ENCODE measurements around the gene HOXA2.

HOXA2 gene

DNA sequence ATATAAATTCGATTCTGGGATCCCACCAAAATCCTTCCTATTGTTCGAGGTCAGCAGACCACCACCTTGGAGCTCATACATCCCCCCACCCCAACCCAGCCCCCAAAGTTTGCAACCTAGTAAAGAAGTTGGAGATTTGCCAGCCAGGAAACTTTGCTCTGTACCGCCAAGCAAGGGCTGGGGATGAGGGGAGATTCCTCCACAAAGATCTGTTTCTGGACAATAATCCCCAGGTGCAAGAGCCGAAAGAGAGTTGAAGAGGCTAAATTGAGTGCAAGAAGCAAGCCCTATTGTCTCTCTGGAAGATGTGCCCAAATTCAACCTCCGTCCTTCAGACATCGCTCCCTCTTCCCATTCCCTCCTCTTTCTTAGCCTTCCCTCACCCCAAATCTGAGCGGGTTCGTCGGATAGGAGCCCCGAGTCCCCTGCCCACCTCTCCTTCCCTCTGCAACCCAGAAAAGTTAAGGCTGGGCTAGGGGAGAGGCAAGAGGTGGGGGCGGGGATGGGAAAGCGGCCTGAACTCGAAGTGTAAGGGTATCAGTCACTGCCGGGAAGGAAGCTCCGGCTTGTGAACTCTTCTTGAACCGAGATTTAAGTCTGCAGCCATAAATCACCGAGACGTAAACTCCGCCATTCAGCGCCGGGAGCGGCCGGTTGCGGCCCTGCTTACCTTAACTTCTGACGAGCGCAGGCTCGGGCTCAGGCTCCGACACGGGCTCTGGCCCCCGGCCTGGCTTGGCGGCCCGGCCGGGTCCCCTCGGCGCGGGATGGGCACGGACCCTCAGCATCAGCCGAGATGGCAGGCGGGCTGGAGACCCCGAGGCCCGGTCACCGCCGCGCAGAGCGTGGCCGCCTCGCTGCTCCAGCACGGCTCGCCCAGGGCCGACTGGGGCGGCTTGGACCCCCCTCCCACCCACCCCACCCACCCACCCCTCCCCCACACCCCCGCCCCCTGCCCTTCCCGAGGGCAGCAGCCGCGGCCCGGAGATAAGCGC lies 10.8 kb upstream of the HOXA2 start:
- DNase-seq (ENCODE audit: low read depth in 3 of 3, low spot score in 1 of 3), result no peak

DNA sequence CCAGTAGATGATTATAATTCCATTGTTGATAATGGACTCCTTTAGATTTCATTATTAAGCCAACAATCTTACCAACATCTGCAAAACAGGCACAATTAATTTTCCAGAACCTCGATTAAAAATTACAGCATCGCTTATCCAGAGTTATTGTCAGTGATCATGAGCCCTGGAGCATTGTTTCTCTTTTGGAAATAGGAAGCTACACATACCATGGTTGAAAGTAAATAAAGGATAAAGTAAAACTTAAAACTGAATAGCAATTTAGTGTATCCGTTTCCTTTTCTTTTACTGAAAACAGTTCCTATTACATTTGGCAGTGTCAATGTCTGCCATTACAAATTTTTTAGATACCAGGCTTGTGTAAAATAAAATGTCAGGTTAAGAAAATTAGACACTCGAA lies 9.9 kb upstream of the HOXA2 start:
- DNase-seq (ENCODE audit: low read depth in 3 of 3, low spot score in 1 of 3), result no peak

DNA sequence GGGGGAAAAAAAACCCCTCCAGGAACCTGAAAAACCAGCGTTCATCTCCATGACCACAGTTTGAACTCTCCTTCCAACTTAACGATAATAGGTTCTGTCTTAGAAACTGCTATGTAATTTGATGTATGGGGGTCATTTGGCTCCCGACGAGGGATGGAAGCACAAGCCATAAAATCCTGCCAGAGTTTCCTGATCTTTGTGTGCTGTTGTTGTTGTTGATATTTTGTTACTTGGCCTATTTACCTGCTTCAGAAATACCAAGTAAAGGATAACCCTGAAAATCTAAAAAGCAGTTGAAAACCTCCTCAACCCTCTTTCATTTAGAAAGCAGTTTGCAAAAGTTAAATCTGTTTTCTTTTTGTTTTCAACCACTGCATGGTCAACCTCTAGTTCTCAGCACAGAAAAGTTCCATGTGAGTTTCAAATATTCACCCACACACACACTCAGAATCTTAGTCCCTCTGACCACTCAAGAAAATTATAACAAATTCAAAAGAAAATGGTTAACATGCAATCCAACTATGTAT lies 9.3 kb upstream of the HOXA2 start:
- no peak for DNase-seq (ENCODE audit: low read depth in 3 of 3, low spot score in 1 of 3)

DNA sequence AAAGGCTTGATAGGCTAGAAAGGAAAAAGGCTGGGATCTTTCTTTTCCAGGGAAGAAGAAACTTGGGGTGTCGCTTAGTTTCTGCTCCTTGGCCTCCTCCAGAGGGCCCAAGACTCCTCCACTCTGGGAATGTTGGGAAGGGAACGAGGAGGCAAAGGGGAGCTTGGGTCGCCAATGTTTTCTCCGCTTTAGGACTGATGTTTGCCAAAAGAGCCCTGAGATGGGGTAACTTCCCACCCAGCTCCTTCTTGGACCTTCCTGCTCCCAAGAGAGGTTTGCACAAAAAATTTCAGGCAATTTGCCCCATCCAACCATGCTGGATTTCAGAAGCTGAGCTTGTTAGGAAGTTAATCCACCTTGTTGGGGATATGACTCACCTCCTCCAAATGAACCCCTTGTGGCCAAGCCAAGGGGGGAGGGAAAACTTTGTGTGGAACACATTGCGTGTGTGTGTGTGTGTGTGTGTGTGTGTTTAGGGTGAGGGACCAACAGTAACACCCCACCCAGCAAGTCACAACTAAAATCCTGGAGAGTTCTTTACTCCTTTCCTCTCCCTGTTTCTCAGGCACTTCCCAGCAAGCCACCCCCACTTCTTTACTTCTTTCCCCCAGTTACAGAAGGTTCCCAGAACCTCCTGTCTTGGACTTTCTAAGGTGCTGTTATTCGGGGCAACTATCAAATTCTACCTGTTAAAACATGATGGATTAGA lies 8.7 kb upstream of the HOXA2 start:
- no peak for DNase-seq (ENCODE audit: low read depth in 3 of 3, low spot score in 1 of 3)

DNA sequence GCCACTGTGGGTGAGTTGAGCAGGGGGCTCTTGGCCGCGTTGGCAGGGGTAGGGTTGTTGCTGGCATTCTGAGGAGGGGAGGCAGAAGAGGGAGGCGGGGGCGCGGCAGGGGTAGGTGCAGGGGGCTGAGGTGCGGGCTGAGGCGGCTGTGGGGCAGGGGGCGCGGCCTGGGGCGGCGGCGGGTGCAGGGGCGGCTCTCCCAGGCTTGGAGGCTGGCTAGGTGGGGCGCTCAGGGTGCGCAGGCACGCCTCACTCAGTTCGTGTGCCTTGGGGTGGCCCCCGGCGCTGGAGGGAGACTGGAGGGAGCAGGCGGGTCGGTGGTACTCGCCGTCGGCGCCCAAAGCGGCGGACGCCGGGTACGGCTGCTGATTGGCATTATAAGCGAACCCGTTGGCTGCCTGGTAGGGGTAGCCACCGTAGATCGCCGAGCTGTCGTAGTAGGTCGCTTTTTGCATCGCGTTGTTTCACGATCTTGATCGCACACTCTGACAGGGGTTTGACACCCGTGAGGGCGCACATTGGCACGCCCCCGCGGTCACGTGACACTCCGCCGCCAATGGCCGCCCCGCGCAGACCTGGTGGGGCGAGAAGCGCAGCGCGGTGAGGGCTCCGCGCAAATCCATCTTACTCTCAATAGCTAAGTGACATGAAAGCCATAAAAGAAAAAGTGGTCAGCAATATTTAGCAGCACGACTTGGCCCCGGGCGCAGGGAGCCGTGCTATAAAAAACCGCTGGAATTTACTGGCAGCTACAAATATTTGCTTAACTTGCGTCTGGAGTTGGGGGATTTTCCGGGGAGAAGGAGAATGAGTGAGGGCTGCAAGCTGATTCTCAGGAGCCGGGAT lies 7.9 kb upstream of the HOXA2 start:
- no peak for DNase-seq (ENCODE audit: low read depth in 3 of 3, low spot score in 1 of 3)

DNA sequence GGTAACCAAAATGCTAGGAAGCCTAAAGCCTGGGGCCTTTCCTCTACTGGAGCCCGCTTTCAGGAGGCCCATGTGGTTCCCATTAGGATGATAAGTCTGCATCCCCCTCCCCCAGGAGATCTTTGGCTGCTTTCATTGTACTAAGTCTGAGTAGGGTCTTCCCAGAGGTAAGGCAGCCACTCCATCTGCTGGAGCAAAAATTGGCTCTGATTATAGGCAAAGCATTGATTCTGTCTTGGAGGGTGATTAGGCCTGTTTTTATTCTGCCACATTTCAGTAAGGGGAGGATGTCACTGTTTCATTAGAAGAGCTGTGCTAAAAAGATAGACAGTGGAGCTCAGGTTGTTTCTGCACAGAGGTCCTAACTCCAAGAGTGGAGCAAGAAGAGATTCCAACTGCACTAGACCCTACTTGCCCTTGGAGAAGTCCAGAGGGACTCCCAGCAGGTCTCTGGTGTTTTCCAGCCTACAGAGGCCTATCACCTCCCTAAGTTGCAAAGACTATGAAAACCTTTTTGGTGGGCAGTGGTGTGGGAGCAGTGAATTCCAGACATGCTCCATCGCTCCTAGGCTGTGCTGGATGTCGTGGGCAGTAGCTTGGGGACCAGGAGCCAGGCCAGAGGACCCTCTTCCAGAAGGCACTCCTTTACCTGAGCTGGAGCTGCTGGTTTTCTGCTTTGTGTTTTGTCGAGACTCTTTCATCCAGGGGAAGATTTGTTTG lies 7.1 kb upstream of the HOXA2 start:
- no peak for DNase-seq (ENCODE audit: low read depth in 3 of 3, low spot score in 1 of 3)

DNA sequence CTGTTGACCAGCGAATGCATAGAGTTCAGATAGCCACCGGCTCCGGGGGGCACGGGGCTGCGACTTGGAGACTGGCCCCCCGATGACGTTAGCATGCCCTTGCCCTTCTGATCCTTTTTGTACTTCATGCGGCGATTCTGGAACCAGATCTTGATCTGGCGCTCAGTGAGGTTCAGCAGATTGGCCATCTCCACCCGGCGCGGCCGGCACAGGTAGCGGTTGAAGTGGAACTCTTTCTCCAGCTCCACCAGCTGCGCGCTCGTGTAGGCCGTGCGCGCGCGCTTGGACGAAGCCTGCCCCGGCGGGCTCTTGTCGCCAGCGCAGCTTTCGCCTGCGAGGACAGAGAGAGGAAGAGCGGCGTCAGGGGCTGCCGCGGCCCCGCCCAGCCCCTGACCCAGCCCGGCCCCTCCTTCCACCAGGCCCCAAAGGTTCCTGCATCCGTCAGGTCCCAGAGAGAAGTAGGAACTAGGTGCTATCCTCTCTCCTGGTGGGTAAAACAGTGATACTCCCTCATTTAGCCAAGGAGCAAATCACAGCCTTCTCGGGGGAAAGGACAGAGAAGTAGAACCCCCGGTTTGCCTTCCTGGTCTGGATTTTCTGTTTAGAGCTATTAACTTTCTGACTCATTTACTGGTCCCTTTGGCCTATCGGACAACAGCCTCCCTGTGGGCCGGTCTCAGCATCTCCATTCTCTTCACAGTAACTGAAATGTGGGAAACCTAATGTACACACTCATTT lies 6.1 kb upstream of the HOXA2 start:
- no peak for DNase-seq (ENCODE audit: low read depth in 3 of 3, low spot score in 1 of 3)

DNA sequence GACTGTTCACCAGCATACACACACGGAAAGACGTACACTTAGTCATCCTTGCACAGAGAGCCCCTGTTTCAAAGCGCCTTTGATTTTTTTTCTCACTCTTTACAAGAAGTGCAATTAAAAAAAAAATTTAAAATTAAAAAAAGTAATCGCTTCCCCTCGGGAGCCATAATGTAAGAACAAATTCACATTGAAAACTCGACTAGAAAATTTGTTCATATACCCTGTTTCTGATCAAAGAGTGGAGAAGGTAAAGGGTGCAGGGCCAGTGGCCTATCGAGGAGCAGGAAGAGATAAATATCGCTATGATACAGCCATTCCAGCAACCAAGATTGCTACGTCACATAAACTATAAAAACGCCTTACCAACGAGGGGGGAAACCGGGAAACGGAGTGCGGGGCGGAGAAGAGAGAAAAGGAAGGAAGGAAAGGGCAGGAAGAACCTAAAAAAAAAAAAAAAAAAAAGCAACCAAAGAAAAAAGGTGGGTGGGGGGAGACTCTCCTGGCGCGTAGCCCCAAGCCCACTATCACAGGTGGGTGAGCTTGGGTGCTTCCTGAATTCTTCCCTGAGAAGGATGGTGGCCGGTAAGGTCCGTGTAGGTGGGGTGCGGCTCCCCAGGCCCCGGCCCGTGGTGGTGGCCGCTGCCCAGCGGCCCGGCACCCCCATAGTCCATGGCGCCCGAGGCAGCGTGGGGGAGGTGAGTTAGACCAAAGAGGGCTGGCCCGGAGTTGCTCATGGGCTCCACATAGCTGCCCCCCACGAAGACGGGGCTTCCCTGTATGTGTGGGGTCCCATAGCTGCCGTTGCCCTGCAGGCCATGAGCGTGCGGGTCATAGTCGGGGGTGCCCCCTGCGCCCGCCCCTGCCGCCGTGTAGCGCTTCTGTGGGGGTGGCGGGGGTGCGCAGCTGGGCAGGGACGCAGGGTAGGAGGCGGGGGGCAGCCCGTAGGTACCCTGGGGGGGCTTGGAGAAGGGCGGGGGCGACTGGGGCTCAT lies 5.2 kb upstream of the HOXA2 start:
- no peak for DNase-seq (ENCODE audit: low read depth in 3 of 3, low spot score in 1 of 3)

DNA sequence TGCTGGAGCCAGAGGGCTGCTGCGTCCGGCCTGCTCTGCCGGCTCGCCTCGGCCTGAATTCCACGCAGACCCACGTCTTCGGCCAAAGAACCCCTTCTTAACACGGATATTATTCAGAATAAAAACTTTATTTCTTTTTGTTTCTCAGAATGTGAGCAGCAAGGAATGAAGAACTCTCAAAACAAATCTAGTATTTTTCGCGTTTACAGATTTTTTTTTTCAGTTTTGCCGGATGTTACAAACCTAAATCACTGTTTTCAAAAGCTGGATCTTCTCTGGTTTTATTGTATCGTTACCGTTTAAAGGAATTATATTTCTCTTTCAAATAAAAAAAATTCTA lies 4.4 kb upstream of the HOXA2 start:
- DNase-seq (ENCODE audit: low read depth in 3 of 3, low spot score in 1 of 3), result no peak

DNA sequence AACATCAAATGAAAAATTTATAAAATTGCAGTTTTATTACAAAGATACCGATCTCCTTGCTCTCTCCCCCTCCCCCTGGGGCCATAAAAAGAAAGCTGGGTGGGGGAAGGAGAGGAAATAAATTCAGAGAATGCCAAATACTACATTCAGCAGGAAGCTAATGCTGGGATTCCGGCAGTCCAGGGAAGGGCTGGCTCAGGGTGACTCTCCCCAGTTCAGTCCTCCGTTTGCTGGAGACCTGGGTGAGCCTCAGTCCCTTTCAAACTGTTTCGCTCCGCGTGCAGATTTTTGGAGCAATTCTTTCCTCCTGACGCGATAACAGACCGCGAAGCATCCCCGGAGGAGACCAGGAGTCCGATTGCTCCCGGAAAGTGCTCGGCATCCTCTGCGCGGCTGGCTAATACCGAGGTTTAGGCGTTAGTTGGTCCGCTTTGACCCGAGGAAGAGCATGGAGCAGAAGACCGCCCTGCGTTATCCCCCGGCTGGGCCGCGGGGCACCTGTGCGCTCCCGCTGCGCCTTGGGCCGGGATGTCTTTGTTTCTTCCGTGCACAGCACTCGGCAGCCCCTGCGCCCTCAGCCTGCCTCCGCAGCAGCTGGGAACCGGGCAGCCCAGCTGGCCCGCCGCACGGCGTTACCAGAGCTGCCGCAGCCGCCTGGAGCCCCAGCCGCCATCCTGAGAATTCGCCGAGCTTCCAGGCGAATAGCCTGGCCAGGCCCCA lies 3.9 kb upstream of the HOXA2 start:
- no peak for DNase-seq (ENCODE audit: low read depth in 3 of 3, low spot score in 1 of 3)

DNA sequence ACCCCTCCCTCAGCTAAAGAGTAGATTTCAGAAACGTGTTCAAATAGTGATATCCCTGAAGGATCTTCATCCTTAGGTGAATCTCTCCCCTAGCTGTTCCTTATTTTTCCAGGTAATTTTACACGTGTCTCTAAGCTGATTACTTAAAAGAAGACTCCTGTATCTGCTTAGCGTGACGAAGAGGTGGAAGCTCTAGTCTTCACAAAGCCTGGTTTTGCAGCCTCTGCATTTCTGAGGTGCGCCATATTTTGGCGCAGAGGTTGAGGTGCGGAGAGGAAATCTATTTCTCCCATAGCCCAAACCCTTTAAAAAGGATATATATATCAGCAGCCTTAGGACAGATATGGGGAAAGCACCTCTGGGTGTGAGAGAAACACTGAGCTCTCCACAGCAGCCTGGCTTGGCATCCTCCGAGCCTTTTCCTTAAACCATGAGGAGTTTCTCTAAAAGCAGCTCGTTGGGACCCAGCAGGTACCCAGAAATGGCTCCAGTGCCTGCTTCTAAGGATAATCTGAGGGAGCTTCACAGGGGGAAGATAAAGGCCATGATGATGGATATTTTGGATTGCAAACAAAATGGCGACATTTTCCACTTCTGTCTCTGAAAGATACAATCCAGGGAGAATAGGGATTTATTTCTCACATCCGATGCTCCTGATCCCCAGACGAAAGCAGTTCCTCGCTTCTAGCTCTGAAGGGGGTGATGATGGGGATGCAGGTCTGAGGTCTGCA lies 3.0 kb upstream of the HOXA2 start:
- DNase-seq (ENCODE audit: low read depth in 3 of 3, low spot score in 1 of 3), result no peak

DNA sequence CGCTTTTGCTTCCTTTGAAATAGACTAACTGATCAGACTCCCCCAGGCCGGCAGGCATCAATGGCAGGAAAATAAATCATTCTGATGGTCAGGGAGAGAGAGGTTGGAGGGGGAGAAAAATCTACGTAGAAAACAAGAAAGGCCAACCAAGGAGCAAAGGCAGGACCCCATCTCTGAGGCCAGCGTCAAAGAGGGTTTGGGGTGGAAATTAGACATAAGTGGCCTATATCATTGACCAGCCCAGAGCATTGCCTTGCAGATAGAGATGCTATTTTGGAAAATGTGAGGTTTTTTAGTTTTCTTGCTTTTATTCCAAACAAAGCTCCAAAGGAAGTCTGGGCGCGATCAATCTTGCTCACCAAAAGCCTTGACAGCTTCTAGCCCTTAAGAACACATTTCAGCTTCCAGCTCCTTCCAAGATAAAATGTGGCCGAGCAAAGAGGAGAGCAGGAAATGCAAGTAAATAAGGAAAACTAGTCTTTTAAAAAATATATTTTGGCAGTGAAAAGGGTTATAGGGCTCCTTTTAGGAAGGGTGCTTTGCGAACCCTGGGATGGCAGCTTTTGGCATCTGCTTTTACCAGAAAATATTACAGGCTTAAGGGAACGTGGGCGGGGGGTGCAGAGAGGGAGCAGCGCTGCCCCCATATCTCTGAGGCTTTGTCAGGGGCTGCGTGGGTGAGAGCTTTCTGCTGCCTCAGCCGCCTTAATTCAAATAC lies 2.0 kb upstream of the HOXA2 start:
- DNase-seq (ENCODE audit: low read depth in 3 of 3, low spot score in 1 of 3), result no peak

DNA sequence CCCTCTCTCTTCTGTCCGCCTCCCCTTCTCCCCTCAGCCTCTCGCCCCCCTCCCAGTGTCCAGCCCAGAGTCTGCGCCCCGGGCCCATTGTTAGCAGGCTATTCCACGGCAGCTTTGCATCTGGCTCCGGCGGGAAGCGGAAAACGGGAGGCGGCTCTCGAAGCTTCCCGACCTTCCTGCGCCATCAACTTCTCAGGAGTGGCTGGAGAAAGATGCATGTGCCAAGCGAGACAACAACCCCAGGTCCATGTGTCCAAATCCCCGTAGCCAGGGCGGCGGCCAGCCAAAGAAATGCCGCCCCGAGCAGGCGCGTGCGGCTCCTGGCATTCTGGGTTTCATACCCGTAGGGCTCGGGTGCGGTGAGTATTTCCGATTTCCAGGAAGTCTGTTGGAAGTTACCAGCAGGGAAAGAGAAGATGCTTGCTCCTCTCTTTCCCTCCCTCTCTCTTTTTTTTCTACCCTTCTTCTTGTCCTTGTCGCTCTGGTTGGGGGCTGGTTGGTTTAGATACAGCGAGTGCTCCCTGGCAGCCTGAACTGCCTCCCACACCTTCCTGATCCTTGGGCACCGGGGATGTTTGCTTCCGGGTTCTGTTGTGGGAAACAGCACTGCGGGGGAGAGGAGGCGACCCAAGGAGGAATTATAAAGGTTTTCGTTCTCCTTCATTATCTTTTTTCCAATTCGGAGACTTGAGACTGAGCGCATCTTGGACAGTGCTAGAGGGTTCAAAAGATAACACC lies 1.2 kb upstream of the HOXA2 start:
- DNase-seq (ENCODE audit: low read depth in 3 of 3, low spot score in 1 of 3), result no peak

DNA sequence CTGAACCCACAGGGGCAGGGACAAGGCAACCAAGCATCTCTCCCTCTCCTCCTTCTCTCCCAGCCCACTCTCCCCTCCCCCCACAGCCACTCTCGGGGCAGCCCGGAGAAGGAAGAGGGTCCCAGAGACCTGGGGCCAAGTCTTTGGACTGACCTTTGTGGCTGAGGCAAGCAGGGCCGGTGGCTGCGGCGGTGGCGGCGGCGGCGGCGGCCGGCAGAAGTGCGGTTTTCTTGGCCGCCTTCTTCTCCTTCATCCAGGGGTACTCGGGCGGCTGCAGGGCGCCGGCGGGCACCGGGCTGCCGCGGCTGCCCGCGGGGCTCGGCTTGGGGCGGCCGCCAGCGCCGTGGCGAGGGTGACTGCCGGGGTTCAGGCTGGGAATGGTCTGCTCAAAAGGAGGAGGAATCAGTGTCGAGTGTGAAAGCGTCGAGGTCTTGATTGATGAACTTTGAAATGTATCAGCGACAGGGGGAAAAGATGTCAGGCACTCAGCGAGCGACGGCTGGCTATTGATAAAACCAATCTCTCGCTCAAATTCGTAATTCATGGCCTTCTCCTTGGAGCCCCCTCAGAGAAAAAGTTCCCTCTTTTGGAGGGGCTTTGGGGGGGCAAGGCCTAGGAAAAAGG lies 414 bp downstream of the HOXA2 start:
- DNase-seq (ENCODE audit: low read depth in 3 of 3, low spot score in 1 of 3), result no peak

DNA sequence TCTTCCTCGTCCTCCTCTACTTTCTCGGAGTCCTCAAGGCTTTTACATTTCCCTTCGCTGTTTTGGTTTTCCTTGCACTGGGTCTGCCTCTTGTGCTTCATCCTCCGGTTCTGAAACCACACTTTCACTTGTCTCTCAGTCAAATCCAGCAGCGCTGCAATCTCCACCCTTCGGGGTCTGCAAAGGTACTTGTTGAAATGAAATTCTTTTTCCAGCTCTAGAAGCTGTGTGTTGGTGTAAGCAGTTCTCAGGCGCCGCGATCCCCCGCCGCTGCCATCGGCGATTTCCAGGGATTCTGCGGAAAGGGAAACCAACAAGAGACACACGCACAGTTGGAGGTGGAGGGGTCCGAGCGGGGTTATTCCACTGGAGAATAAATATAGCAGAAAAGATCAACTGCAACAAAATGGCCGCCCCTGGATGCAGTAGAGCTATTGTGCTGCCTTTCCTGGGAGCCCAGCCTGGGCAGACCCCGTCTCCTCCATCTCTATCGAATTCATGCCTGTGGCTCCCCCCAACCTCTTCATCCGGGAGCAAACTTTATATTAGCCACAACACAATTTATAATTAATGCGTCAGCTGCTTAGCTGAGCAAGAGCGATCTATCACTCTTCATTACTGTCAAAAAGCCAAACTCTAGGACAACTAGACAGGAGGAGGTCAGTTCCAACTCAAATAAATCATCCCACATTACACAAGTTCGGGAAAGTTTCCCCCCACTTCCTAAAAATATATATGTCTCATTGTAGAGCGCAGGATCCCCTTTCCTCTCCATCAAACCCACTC lies 1.1 kb downstream of the HOXA2 start:
- no peak for DNase-seq (ENCODE audit: low read depth in 3 of 3, low spot score in 1 of 3)
